NT2/D1 (cell line): ENCODE measurements around the gene EFHD1.
"Not testable (repeated sequence)": the region's sequence is repeated elsewhere in the genome, so short reads cannot be mapped to it uniquely, and the experiment has no call there.

Source experiments
- DNase-seq: peaks from one replicate; pipeline ENCODE4 v3.0.0-alpha.2; 2011; ENCODE audit warnings: low read depth, low spot score
- H3K27me3 ChIP-seq: 2 replicates; pipeline ENCODE4 v1.6.0; 2011; ENCODE audit warnings: mild to moderate bottlenecking; ENCODE audit not compliant: insufficient read length, insufficient read depth
- H3K36me3 ChIP-seq: 2 replicates; pipeline ENCODE4 v1.6.1; 2011; ENCODE audit warnings: mild to moderate bottlenecking, low read length, mixed read lengths; ENCODE audit not compliant: insufficient read depth, insufficient read length
- H3K4me1 ChIP-seq: 2 replicates; pipeline ENCODE4 v1.5.1; 2011; ENCODE audit not compliant: insufficient read depth, insufficient read length
- H3K4me3 ChIP-seq: 2 replicates; pipeline ENCODE4 v1.5.1; 2011; ENCODE audit warnings: low read depth; ENCODE audit not compliant: insufficient read length
- H3K9ac ChIP-seq: 2 replicates; pipeline ENCODE4 v1.6.0; 2011; ENCODE audit warnings: low read depth; ENCODE audit not compliant: insufficient read length
- H3K9me3 ChIP-seq: 2 replicates; pipeline ENCODE4 v1.5.1; 2011; ENCODE audit warnings: mild to moderate bottlenecking, low read length; ENCODE audit not compliant: insufficient read depth
- SUZ12 ChIP-seq: IDR thresholded peaks from 2 replicates; pipeline ENCODE4 v1.6.1; 2011; ENCODE audit not compliant: insufficient read length, insufficient read depth; ENCODE audit errors: extremely low read depth
- YY1 ChIP-seq: IDR thresholded peaks from 2 replicates; pipeline ENCODE4 v1.6.1; 2011; ENCODE audit not compliant: insufficient read length, insufficient read depth
- ZNF274 ChIP-seq: IDR thresholded peaks from 2 replicates; pipeline ENCODE4 v1.6.1; 2011; ENCODE audit warnings: mild to moderate bottlenecking, low read depth, low read length

EFHD1 gene

DNA sequence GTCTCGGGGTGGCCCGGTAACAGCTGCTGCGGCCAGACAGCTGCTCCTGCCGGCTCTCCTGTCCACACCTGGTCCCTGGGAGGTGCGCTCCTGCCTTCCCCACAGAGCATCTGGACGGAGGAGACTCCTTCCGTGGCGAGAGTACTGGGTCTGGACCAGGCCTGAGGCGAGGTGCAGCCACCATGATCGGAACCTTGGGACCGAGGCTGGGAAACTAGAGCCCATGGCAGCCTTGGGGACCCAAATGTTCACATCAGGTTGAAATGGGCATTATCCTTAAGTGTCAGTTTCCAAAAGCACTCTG lies 64.4 kb downstream of the EFHD1 start:
- H3K4me3 ChIP-seq: peak overlapping the region; percentile 99
- H3K9me3 ChIP-seq: no peaks in the 10 kb centered on the region
- no peaks in the 10 kb centered on the region for H3K4me1 ChIP-seq
- no peaks in the 10 kb centered on the region for H3K27me3 ChIP-seq
- peaks cover 27% of the 10 kb centered on the region for H3K36me3 ChIP-seq
- peak overlapping the region; percentile 100 for H3K9ac ChIP-seq
- DNase-seq: no peak
- TF ChIP-seq YY1 (no peak), ZNF274 (no peak), SUZ12 (no peak)

DNA sequence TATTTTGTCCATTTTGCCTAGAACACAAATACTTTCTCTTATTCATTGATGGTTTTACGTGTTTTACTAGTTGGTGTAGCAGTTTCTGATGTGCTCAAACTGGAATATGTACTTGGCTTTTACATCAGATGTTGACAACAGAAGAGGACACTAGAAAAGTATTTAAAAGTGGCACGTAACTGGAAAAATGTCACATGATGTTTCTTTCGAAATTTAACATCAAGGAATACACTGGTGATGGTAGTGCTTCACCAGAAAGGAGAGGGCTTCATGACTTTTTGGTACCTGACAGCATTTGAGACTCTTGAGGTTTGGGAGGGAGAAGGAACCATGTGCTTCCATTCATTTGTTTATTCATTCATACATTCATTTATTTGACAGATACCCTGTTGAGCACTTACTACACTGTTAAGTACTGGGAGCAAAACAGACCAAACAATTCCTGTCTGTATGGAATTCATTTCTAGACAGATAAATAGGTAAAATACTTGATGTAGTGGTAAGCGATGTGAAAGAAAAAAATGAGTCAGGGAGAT lies 65.2 kb downstream of the EFHD1 start:
- Histone ChIP-seq H3K27me3 (no peaks in the 10 kb centered on the region), H3K9ac (peak overlapping the region; percentile 100), H3K4me1 (no peaks in the 10 kb centered on the region), H3K9me3 (no peaks in the 10 kb centered on the region), H3K4me3 (peak overlapping the region; percentile 99), H3K36me3 (peaks cover 34% of the 10 kb centered on the region)
- TF ChIP-seq SUZ12: no peak
- TF ChIP-seq ZNF274: no peak
- TF ChIP-seq YY1: no peak
- no peak for DNase-seq

DNA sequence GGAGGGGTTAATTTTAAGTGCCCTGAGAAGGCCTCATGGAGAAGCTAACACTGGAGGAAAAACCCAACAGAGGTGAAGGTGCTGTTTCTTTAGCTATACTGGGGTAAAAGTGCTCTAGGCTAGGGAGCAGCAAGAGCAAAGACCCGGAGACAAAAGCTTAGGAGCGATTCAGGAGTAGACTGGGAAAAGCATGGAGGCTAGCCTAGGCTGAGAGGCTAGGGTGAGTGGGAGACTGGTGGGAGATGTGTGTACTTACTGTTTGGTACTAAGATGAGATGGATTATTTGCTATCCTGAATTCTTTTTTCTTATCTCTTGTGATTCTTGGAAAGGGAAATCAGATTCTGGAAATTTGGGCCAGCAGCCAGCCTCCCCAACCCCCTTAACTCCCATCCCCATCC lies 65.7 kb downstream of the EFHD1 start:
- DNase-seq: no peak
- H3K36me3 ChIP-seq: peaks cover 39% of the 10 kb centered on the region
- no peaks in the 10 kb centered on the region for H3K27me3 ChIP-seq
- no peaks in the 10 kb centered on the region for H3K4me1 ChIP-seq
- peak overlapping the region; percentile 99 for H3K4me3 ChIP-seq
- peak overlapping the region; percentile 100 for H3K9ac ChIP-seq
- TF ChIP-seq YY1: no peak
- no peak for TF ChIP-seq ZNF274
- no peak for TF ChIP-seq SUZ12
- H3K9me3 ChIP-seq: no peaks in the 10 kb centered on the region

DNA sequence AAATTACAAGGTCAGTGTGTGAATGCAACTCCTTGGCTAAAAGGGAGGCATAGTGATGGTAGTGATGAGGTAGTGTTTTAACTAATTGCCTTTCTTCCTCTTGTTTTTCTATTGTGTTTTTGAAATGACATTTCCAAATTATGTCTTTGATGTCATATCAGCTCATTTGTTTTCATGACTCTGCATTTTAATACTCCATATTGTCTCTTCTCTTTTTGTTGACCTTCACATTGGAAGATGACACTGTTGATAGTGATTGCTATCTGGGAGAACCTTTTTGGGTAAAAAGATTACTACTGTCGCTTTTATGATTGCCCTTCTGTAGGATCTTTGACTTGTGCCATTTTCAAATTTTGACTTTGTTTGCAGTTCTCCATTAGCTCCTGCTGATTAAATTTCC lies 66.8 kb downstream of the EFHD1 start:
- Histone ChIP-seq H3K4me3 (no peak overlapping the region), H3K9me3 (no peaks in the 10 kb centered on the region), H3K36me3 (peaks cover 46% of the 10 kb centered on the region), H3K4me1 (no peaks in the 10 kb centered on the region), H3K27me3 (no peaks in the 10 kb centered on the region), H3K9ac (no peak overlapping the region)
- TF ChIP-seq YY1: no peak
- no peak for TF ChIP-seq SUZ12
- TF ChIP-seq ZNF274: no peak
- no peak for DNase-seq

DNA sequence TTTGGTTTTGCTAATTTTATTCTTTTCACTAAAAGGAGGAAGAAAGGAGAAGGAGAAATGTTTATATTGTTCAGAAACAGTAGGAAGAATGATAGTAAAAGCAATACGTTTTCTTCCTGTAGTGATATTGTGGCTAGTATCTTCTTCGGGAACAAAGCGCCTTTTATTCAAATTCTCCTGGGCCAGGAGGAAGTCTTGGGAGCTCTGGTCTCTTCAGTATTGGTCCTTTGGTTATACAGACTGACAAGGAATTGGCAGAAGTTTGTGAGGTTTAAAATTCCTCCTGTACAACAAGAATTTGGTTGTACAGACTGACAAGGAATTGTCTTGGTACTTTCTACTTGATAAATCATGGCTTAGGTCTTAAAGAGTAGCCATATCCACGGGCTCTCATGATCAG lies 73.7 kb downstream of the EFHD1 start:
- H3K27me3 ChIP-seq: no peaks in the 10 kb centered on the region
- peaks cover 65% of the 10 kb centered on the region for H3K36me3 ChIP-seq
- H3K4me3 ChIP-seq: no peak overlapping the region
- DNase-seq: no peak
- no peaks in the 10 kb centered on the region for H3K4me1 ChIP-seq
- H3K9me3 ChIP-seq: no peaks in the 10 kb centered on the region
- no peak overlapping the region for H3K9ac ChIP-seq
- no peak for TF ChIP-seq YY1
- TF ChIP-seq SUZ12: no peak
- no peak for TF ChIP-seq ZNF274

DNA sequence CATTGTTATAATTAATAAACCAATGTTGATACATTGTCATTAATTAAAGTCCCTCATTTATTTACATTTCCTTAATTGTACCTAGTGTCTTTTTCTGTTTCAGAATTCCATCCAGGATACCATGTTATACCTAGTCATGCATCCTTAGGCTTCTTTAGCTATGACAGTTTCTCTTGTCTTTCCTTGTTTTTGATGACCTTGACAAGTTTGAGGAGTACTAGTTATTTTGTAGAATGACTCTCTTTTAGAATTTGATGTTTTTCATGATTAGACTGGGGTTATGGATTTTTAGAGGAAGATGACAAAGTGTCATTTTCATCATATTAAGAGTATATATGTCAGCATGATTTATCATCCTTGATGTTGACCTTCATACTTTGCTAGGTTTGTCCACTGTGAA lies 80.1 kb downstream of the EFHD1 start:
- Histone ChIP-seq H3K4me1 (no peaks in the 10 kb centered on the region), H3K36me3 (peaks cover 33% of the 10 kb centered on the region), H3K9me3 (no peaks in the 10 kb centered on the region), H3K4me3 (no peak overlapping the region), H3K9ac (no peak overlapping the region), H3K27me3 (no peaks in the 10 kb centered on the region)
- DNase-seq: no peak
- no peak for TF ChIP-seq ZNF274
- no peak for TF ChIP-seq YY1
- TF ChIP-seq SUZ12: no peak

DNA sequence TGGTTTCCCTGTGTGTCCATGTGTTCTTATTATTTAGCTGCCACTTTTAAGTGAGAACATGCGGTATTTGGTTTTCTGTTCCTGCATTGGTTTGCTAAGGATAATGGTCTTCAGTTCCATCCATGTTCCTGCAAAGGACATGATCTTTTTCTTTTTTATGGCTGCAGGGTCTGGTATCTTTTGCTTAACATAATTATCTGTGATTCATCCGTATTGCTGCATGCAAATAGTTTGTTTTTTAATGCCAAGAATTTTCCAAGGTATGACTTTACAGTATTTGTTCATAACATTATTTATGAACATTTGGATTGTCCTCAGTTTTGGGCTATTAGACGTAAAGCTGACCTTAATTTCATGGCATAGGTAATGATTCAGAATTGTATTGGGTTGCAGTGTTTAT lies 81.6 kb downstream of the EFHD1 start:
- no peak for DNase-seq
- Histone ChIP-seq H3K9ac (no peak overlapping the region), H3K36me3 (peaks cover 36% of the 10 kb centered on the region), H3K4me3 (no peak overlapping the region), H3K4me1 (no peaks in the 10 kb centered on the region), H3K27me3 (no peaks in the 10 kb centered on the region), H3K9me3 (no peaks in the 10 kb centered on the region)
- TF ChIP-seq ZNF274 (no peak), SUZ12 (no peak), YY1 (no peak)

DNA sequence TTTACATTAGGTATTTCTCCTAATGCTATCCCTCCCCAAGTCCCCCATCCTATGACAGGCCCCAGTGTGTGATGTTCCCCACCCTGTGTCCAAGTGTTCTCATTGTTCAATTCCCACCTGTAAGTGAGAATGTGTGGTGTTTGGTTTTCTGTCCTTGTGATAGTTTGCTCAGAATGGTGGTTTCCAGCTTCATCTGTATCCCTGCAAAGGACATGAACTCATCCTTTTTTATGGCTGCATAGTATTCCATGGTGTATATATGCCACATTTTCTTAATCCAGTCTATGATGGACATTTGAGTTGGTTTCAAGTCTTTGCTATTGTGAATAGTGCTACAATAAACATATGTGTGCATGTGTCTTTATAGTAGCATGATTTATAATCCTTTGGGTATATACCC lies 86.7 kb downstream of the EFHD1 start:
- H3K9me3 ChIP-seq, H3K27me3 ChIP-seq, H3K9ac ChIP-seq, H3K4me1 ChIP-seq, DNase-seq, H3K4me3 ChIP-seq: not testable (repeated sequence)
- peaks cover 56% of the 10 kb centered on the region for H3K36me3 ChIP-seq
